GM20000 (cell line): Measurements from ENCODE around the gene ACR.

ENCODE experiments used
- DNase-seq: peaks from one replicate; pipeline ENCODE4 v3.0.0; 2012; ENCODE audit warnings: low spot score
- TF ChIP-seq, protein P1 (sequence below): IDR thresholded peaks from 2 replicates; pipeline ENCODE4 v1.5.1; 2012; ENCODE audit warnings: mild to moderate bottlenecking, control low read depth; ENCODE audit errors: extremely low read depth, missing control alignments

Gene ACR

GRCh38 chr22:50704510-50705218 is 33.3 kb upstream of the ACR start:
- TF ChIP-seq, protein P1, sequence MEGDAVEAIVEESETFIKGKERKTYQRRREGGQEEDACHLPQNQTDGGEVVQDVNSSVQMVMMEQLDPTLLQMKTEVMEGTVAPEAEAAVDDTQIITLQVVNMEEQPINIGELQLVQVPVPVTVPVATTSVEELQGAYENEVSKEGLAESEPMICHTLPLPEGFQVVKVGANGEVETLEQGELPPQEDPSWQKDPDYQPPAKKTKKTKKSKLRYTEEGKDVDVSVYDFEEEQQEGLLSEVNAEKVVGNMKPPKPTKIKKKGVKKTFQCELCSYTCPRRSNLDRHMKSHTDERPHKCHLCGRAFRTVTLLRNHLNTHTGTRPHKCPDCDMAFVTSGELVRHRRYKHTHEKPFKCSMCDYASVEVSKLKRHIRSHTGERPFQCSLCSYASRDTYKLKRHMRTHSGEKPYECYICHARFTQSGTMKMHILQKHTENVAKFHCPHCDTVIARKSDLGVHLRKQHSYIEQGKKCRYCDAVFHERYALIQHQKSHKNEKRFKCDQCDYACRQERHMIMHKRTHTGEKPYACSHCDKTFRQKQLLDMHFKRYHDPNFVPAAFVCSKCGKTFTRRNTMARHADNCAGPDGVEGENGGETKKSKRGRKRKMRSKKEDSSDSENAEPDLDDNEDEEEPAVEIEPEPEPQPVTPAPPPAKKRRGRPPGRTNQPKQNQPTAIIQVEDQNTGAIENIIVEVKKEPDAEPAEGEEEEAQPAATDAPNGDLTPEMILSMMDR, result no peak
- DNase-seq, result no peak

- TF ChIP-seq, protein P1, result no peak
- DNase-seq, result no peak
Measured at GRCh38 chr22:50705219-50705691, 32.7 kb upstream of the ACR start.

GRCh38 chr22:50705851-50706351 is 32.1 kb upstream of the ACR start:
- DNase-seq, result no peak

DNA sequence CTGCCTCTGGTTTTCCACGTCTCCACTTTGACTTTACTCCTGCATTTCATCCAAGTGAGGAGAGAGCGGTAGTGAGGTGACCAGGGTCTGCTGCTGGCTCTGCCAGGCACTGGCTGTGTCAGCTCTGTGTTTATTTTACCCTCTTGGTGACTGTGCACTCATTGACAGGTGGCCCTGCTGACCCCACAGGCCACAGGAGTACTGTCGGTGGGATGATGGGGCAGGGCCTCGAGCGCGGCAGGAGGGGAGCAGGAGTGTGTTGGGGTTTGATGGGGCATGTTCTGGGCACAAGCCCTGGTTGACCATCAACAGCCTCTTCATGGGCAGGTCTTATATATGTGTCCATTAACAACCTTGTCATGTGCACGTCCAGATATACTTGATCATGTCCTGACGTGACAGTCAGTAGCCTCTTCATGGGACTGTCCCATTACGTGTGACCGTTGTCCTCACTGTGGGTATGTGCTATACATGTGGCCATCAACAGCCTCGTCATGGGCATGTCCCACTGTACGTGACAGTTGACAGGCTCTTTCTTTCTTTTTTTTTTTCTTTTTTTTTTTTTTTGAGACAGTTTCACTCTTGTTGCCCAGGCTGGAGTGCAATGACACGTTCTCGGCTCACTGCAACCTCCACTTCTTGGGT is 31.4 kb upstream of the ACR start:
- TF ChIP-seq, protein P1, result no peak
- no peak for DNase-seq

More at GRCh38 chr22:50705851-50706351, 32.1 kb upstream of the ACR start:
- TF ChIP-seq, protein P1, result no peak

- TF ChIP-seq, protein P1, result no peak
- DNase-seq, result no peak
Measured at GRCh38 chr22:50708474-50708873, 29.5 kb upstream of the ACR start.

DNA sequence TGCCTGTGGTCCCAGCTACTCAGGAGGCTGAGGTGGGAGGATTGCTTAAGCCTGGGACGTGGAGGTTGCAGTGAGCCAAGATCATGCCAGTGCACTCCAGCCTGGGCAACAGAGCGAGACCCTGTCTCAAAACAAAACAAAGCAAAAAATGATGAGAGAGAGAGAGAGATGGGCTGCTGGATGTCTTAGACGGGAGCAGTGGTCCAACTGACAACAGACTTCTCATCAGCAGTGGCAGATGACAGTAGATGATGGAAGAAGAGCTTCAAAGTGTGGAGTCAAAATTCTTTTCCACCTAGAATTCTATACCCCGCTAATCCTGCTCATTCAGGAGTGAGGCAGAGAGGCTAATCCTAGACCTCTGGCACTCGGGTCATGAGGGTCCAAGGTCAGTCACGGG is 29.0 kb upstream of the ACR start:
- DNase-seq, result no peak
- TF ChIP-seq, protein P1, result no peak

DNA sequence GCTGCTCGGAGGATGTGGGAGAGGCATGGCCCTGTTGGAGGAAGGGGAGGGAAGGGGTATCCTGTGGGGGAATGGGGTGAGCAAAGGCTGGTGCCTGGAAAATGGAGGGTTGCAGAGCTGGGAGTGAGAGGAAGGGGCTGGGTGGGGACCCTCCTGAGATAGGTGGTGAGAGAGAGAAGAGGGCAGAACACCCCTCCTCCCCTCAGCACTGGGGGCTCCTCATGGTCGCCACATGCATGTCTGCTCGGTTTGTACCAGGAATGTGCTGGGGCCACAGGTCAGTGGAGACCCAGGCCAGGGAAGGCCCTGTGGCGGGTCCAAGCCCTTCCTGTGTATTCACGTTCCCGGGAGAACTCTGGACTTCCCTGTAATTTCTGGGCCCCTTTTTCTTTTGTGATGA is 27.8 kb upstream of the ACR start:
- TF ChIP-seq, protein P1, result no peak
- no peak for DNase-seq
